IPS-18c (cell line): Measurements from ENCODE around the gene RAB1B.
"Not testable (repeated sequence)": the region's sequence is repeated elsewhere in the genome, so short reads cannot be mapped to it uniquely, and the experiment has no call there.

Experiments
- H3K4me3 ChIP-seq: 2 replicates; pipeline ENCODE4 v1.7.0; 2013; ENCODE audit warnings: low read depth, mild to moderate bottlenecking, low read length, moderate library complexity; ENCODE audit not compliant: insufficient read depth
- H3K9me3 ChIP-seq: one replicate; pipeline ENCODE4 v1.6.1; 2013; ENCODE audit warnings: mild to moderate bottlenecking, low read length, moderate library complexity; ENCODE audit not compliant: control insufficient read depth, insufficient read depth

Gene RAB1B

GRCh38 chr11:66277064-66277463, 8.6 kb downstream of the RAB1B start:
- H3K4me3 ChIP-seq, H3K9me3 ChIP-seq: not testable (repeated sequence)

DNA sequence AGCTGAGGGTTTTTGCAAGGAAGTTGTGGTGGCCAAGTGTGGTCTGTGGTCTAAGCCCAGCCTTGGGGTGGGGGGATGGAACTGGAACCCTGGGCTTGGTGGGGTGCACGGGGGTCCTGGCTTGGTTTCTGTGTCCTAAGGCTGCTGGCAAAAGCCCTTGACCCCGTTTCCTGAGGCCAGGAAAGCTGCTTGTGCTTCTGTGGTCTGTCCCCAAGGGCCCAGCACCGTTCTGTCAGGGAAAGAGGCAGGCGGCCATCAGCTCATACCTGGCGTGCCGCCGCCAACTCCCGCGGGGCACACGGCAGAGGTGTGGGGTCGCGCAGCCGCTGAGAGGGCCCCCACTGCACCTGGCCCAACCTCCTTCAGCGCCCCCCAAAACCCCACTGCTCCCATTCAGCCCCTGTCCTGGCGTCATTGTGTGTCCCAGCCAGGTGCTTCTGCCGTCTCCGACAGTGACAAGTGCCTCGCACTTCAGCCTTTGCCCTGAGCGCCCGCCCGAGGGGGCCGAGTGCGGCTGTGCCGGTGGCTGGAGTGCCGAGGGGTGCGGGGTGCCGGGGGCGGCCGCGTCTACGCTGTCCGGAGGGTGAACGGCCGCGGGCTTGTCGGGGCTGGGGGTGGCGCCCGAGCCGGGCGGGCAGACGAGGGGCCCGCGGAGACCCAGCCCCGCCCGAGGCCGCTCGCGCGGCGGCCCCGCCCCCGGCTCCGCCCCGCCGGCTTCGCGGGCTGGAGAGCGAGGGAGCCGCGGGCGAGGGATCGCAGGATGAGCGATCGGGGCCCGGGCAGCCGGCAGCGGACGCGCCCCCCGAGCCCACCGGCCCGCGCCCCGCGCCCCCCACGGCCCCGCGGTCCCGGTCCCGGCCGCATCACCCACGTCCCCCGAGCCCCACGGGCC, 9.3 kb downstream of the RAB1B start, which contains the start of gene CNIH2:
Gene CNIH2 (plus strand): TSS at position 705 of the 892 bp plus-strand sequence. CDS start 282 bp downstream, outside the sequence.
- peak within 1 kb of the TSS; percentile 61 for H3K4me3 ChIP-seq
- no peaks in the 10 kb centered on the region for H3K9me3 ChIP-seq

DNA sequence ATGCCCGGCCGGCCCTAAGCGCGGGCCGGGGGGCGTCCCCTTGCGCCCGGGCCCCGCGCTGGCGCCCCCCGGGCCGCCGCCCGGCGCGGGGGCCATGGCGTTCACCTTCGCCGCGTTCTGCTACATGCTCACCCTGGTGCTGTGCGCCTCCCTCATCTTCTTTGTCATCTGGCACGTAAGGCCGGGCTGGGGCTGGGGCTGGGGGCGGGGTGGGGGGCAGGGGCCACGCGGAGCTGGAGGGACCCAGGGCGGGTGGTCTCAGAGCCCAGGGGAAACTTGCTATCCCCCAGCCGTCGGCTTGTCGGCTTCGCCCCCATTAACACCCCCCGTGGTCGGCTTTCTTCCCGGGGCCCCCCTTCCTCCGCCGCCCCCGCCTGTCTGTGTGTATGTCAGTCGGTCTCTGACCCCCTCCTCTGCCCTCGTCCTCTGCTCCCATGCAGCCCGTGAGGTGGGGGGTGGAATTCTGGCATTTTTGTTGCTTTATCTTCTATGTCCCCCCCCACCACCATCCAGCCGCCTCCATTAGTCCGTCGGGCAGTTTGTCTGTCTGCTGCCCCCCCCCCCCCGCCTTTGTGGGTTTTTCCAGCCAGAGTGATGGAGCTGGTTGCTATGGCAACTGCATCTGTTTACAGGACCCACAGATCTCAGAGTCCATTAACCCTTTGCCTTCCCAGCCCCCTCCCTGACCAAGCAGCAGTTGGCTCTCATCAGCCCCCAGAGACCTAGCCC, 10.1 kb downstream of the RAB1B start:
- Histone ChIP-seq H3K9me3 (no peaks in the 10 kb centered on the region), H3K4me3 (no peak overlapping the region; the same call in 1 of the 2 replicates)

- Histone ChIP-seq H3K4me3 (no peak overlapping the region), H3K9me3 (no peaks in the 10 kb centered on the region)
These were observed 10.8 kb downstream of the RAB1B start for GRCh38 chr11:66279092-66279734.

- no peak overlapping the region for H3K4me3 ChIP-seq
- H3K9me3 ChIP-seq, result no peaks in the 10 kb centered on the region
These were observed 12.0 kb downstream of the RAB1B start for GRCh38 chr11:66280428-66280827.

- H3K9me3 ChIP-seq, result peaks cover 1% of the 10 kb centered on the region
These were observed 12.6 kb downstream of the RAB1B start for GRCh38 chr11:66281001-66281400.

GRCh38 chr11:66281776-66282467, 13.5 kb downstream of the RAB1B start:
- H3K9me3 ChIP-seq, result peaks cover 2% of the 10 kb centered on the region
- no peak overlapping the region for H3K4me3 ChIP-seq

More at GRCh38 chr11:66281001-66281400, 12.6 kb downstream of the RAB1B start:
- H3K4me3 ChIP-seq, result no peak overlapping the region

GRCh38 chr11:66282468-66283455, 14.3 kb downstream of the RAB1B start:
- no peak overlapping the region for H3K4me3 ChIP-seq
- H3K9me3 ChIP-seq, result peaks cover 2% of the 10 kb centered on the region

DNA sequence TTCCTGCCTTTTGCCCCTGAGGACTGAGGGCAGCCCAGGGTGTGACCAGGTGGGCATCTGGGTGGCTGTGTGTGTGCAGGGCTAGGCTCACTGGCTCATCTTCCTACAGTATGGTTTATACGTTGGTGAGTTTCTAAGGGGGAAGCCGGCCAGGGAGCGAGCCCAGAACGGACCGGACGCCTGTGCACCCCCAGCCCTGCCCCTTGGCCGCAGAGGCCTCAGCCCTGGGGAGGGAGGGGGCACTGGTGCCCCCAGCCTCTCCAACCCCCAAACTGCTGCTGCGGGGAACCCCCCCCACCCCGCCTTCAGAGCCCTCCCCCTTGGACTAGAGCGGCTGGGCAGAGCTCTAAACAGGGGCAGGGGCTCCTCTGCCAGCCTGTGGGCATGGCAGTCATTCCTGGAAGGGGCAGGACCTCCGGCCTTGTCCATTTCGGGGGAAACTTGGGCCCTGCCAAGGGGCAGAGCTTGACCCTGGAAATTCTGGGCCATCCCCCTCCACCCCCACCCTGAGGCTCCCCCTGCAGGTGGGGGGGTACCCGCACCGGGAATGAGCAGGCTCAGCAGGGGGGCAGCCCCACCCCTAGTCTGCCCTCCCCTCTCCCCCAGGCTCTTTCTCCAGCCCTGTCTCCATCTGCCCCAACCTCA, 15.1 kb downstream of the RAB1B start:
- peaks cover 2% of the 10 kb centered on the region for H3K9me3 ChIP-seq
- H3K4me3 ChIP-seq, result no peak overlapping the region

DNA sequence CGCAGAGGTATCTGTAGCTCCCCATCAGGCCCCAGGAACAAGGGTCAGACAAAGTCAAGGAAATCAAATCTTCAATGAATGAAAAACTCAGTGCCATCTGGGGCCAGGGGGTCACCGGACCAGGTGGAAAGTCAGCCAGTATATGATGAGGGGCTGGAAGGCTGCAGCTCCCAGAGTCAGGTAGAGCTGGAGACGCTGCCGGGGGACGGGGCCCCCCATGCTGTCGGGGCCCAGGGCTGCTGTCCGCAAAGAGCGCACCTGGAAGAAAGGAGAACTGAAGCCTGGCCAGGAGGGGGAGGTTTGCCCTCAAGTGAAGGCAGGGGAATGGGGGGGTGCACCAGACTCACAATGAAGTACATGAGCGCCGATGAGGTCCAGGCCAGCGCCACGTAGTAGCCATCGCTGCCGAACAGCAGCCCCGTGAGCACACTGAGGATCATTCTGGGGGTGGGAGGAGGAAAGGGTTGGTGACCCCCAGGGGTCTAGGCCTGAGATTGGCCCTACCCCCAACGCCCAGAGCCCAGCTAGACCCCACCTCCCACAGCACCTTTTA, 16.2 kb downstream of the RAB1B start:
- peaks cover 2% of the 10 kb centered on the region for H3K9me3 ChIP-seq
- H3K4me3 ChIP-seq, result no peak overlapping the region

- Histone ChIP-seq H3K9me3 (peaks cover 2% of the 10 kb centered on the region), H3K4me3 (no peak overlapping the region)
These were observed 17.0 kb downstream of the RAB1B start for GRCh38 chr11:66285250-66285947.

DNA sequence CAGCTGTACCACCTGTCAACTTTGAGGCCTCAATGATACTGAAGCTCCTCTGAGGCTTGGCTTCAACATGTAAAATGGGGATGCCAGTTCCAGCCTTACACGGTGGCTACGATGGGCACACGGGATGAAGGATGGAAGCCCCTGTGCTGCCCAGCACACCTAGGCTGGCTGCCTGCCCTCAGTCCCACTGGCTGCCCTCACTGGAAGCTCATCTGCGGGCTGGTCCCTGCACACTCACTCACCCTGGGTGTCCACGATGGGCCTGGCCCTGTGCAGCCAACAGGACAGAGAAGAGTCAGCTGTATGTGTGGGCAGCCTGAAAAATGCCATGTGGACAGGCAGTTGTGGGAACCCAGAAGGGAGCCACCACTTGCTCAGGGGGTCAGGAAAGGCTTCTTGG, 18.3 kb downstream of the RAB1B start:
- Histone ChIP-seq H3K4me3 (no peak overlapping the region), H3K9me3 (peaks cover 2% of the 10 kb centered on the region)

DNA sequence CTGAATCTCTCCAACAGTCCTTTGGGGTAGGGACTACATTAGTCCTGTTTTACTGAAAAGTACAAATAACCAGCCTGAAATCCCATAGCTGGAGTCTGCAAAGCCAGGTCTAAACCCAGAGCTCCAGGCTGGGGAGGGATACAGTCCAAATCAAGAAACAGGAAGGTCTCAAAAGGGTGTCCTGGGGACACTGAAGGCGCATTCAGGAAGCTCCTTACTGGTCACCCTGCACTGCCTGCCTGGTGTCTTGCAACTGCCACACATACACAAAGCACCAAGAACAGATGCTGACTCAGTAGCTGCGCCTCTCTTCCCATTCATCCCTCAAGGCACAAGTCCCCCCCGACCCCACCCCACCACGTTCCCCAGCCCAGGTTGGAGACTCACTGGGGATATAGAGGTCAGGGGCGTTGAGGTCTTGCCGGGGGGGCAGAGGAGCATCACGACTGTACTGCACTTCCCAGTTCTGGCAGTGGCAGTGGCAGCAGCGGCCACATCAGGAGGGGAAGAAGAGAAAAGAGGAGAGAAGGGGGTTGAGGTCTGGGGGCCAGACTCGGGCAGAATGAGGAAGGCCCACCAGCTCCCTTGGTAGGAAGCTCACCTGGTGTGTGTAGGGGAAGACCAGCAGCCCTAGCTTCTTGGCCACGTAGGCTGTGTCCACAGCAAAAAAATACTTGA, 18.9 kb downstream of the RAB1B start:
- Histone ChIP-seq H3K9me3 (peaks cover 2% of the 10 kb centered on the region), H3K4me3 (no peak overlapping the region; the same call in 1 of the 2 replicates)

GRCh38 chr11:66287889-66288670, 19.6 kb downstream of the RAB1B start:
- Histone ChIP-seq H3K9me3 (peaks cover 2% of the 10 kb centered on the region), H3K4me3 (peak overlapping the region; percentile 81)
